HT-29 (cell line): ENCODE data around the gene NIF3L1. TPM values are rescaled to one million over a fixed set of nuclear protein-coding genes. Genes with fewer than 3 reads are reported as not detected.

Source experiments
- small RNA-seq: library from RNA; depleted of rRNA; stranded (forward); fragments of <200 nt; gene quantifications from one replicate; pipeline ENCODE3, GENCODE V24; 2014
- total RNA-seq: library from RNA; depleted of rRNA; stranded (reverse); fragments of >200 nt; shearing (Covaris generic); gene quantifications from 2 replicates; pipeline ENCODE4 v1.2.3, GENCODE V29; 2014; rRNA removed

The NIF3L1 gene
- total RNA-seq, 1 experiment from 2014 or later: 38.3 TPM

Small RNA genes within 50 kb of the gene (small RNA-seq; reads per million reads assigned to genes)
- not detected for gene RF00019
- gene RNA5SP115: 0.29 reads per million
- gene RNU6-312P: not detected
- gene RNU6-762P: not detected

Other genes starting within 250 kb of the NIF3L1 start
- gene BZW1, start 77.5 kb upstream of the NIF3L1 start, total RNA-seq: 121 and 152 TPM in 2 replicates
- 32.2 and 39.1 TPM in 2 replicates for gene CLK1, start 24.7 kb upstream of the NIF3L1 start, total RNA-seq
- gene PPIL3, start 294 bp upstream of the NIF3L1 start, total RNA-seq: 18.5 and 27.4 TPM in 2 replicates
- gene ORC2, start 74.3 kb downstream of the NIF3L1 start, total RNA-seq: 8.8 and 11.0 TPM in 2 replicates
- gene HYCC2, start 182.3 kb downstream of the NIF3L1 start, total RNA-seq: 2.8 and 4.0 TPM in 2 replicates
- 75.3 and 82.9 TPM in 2 replicates for gene NDUFB3, start 182.6 kb downstream of the NIF3L1 start, total RNA-seq
- gene CFLAR, start 226.8 kb downstream of the NIF3L1 start, total RNA-seq: 30.6 and 41.2 TPM in 2 replicates